MM.1S (cell line): ENCODE measurements around the gene HDAC7.

Experiments
- EZH2phosphoT487 ChIP-seq: fragments of 300-600 bp; sonication (generic); IDR thresholded peaks from 2 replicates; pipeline ENCODE4 v1.6.1; 2018; ENCODE audit warnings: antibody characterized with exemption, low read length
- TF ChIP-seq, protein P1 (sequence below): fragments of 300-600 bp; sonication (generic); IDR thresholded peaks from 2 replicates; pipeline ENCODE4 v1.5.1; 2016; ENCODE audit warnings: antibody characterized with exemption, low read length, mixed read lengths

GRCh38 chr12:47776471-47777143, 43.1 kb downstream of the HDAC7 start:
- TF ChIP-seq, protein P1, sequence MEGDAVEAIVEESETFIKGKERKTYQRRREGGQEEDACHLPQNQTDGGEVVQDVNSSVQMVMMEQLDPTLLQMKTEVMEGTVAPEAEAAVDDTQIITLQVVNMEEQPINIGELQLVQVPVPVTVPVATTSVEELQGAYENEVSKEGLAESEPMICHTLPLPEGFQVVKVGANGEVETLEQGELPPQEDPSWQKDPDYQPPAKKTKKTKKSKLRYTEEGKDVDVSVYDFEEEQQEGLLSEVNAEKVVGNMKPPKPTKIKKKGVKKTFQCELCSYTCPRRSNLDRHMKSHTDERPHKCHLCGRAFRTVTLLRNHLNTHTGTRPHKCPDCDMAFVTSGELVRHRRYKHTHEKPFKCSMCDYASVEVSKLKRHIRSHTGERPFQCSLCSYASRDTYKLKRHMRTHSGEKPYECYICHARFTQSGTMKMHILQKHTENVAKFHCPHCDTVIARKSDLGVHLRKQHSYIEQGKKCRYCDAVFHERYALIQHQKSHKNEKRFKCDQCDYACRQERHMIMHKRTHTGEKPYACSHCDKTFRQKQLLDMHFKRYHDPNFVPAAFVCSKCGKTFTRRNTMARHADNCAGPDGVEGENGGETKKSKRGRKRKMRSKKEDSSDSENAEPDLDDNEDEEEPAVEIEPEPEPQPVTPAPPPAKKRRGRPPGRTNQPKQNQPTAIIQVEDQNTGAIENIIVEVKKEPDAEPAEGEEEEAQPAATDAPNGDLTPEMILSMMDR: no peak
- TF ChIP-seq EZH2phosphoT487: no peak
